Lower leg skin (tissue), 3 donors: ENCODE results near the gene BDP1.

ENCODE experiments used
- POLR2A ChIP-seq, 2 donors: fragments of 450-650 bp; IDR thresholded peaks; one replicate each; pipeline ENCODE4 v1.6.1; 2016 to 2017; ENCODE audit warnings: antibody characterized with exemption in 2 of 2, mild to moderate bottlenecking in 1 of 2, moderate library complexity in 1 of 2
- TF ChIP-seq, protein P1 (sequence below), 3 donors: fragments of 450-650 bp; IDR thresholded peaks; one replicate each; pipeline ENCODE4 v1.5.1; 2016; ENCODE audit warnings: antibody characterized with exemption in 3 of 3, mild to moderate bottlenecking in 3 of 3, moderate library complexity in 2 of 3

DNA sequence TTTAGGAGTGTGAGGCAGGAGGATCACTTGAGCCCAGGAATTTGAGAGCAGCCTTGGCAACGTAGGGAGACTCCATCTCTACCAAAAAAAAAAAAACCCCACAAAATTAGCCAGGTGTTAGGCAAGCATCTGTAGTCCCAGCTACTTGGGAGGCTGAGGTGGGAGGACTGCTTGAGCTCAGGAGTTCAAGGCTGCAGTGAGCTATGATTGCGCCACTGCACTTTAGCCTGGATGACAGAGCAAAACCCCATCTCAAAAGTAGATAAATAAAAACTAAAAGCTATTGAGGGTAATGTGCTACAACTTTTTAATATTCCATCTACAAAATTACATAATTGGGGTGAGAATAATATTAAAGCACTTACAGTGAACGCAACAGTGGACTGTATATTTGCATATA lies 5.9 kb downstream of the BDP1 start:
- TF ChIP-seq, protein P1, sequence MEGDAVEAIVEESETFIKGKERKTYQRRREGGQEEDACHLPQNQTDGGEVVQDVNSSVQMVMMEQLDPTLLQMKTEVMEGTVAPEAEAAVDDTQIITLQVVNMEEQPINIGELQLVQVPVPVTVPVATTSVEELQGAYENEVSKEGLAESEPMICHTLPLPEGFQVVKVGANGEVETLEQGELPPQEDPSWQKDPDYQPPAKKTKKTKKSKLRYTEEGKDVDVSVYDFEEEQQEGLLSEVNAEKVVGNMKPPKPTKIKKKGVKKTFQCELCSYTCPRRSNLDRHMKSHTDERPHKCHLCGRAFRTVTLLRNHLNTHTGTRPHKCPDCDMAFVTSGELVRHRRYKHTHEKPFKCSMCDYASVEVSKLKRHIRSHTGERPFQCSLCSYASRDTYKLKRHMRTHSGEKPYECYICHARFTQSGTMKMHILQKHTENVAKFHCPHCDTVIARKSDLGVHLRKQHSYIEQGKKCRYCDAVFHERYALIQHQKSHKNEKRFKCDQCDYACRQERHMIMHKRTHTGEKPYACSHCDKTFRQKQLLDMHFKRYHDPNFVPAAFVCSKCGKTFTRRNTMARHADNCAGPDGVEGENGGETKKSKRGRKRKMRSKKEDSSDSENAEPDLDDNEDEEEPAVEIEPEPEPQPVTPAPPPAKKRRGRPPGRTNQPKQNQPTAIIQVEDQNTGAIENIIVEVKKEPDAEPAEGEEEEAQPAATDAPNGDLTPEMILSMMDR (IDR thresholded peaks at IDR 0.05), result no peak
- no peak for TF ChIP-seq POLR2A (IDR thresholded peaks at IDR 0.05)
